Neural crest cell (in vitro differentiated cells): ENCODE results near the gene TOM1. TPM values are rescaled to one million over a fixed set of nuclear protein-coding genes. Genes with fewer than 3 reads are reported as not detected.
A peak's percentile ranks its signal among the peaks of the same experiment; 100 is the strongest.

Source experiments
- DNase-seq: peaks from one replicate; pipeline ENCODE4 v3.0.0; 2021; ENCODE audit warnings: low read depth, mixed read lengths, low spot score
- H3K27ac Mint-ChIP-seq: one replicate; pipeline ENCODE4 v1.8.0; 2021; ENCODE audit warnings: mild to moderate bottlenecking, mixed read lengths; ENCODE audit not compliant: unreplicated experiment
- H3K27me3 Mint-ChIP-seq: 2 replicates; pipeline ENCODE4 v1.8.0; 2021; ENCODE audit warnings: low read depth, mild to moderate bottlenecking, mixed read lengths
- H3K36me3 Mint-ChIP-seq: 2 replicates; pipeline ENCODE4 v1.8.0; 2021; ENCODE audit warnings: low read depth, mild to moderate bottlenecking, mixed read lengths
- H3K4me1 Mint-ChIP-seq: 2 replicates; pipeline ENCODE4 v1.8.0; 2021; ENCODE audit warnings: mixed read lengths
- H3K4me3 Mint-ChIP-seq: one replicate; pipeline ENCODE4 v1.8.0; 2021; ENCODE audit warnings: mild to moderate bottlenecking, mixed read lengths
- H3K9me3 Mint-ChIP-seq: 2 replicates; pipeline ENCODE4 v1.8.0; 2021; ENCODE audit warnings: mixed read lengths
- total RNA-seq: library from RNA; stranded (reverse); gene quantifications from 2 replicates; pipeline ENCODE4 v1.2.1, GENCODE V29; 2021
- TF ChIP-seq, protein P1 (sequence below): fragments of 200-600 bp; sonication (generic); conservative IDR thresholded peaks from 2 replicates; pipeline ENCODE4 v1.5.0; 2021; ENCODE audit warnings: antibody characterized with exemption, mild to moderate bottlenecking

TOM1 gene
- total RNA-seq, 1 donor from 2014 or later, result 24.7 TPM

- Mint-ChIP-seq H3K27ac (no peak overlapping the region), H3K27me3 (no peaks in the 10 kb centered on the region), H3K36me3 (no peaks in the 10 kb centered on the region), H3K4me3 (no peak overlapping the region), H3K9me3 (no peaks in the 10 kb centered on the region), H3K4me1 (no peaks in the 10 kb centered on the region)
- TF ChIP-seq, protein P1, sequence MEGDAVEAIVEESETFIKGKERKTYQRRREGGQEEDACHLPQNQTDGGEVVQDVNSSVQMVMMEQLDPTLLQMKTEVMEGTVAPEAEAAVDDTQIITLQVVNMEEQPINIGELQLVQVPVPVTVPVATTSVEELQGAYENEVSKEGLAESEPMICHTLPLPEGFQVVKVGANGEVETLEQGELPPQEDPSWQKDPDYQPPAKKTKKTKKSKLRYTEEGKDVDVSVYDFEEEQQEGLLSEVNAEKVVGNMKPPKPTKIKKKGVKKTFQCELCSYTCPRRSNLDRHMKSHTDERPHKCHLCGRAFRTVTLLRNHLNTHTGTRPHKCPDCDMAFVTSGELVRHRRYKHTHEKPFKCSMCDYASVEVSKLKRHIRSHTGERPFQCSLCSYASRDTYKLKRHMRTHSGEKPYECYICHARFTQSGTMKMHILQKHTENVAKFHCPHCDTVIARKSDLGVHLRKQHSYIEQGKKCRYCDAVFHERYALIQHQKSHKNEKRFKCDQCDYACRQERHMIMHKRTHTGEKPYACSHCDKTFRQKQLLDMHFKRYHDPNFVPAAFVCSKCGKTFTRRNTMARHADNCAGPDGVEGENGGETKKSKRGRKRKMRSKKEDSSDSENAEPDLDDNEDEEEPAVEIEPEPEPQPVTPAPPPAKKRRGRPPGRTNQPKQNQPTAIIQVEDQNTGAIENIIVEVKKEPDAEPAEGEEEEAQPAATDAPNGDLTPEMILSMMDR, result no peak
- no peak for DNase-seq
Measured at GRCh38 chr22:35327690-35328471, 28.2 kb downstream of the TOM1 start.

DNA sequence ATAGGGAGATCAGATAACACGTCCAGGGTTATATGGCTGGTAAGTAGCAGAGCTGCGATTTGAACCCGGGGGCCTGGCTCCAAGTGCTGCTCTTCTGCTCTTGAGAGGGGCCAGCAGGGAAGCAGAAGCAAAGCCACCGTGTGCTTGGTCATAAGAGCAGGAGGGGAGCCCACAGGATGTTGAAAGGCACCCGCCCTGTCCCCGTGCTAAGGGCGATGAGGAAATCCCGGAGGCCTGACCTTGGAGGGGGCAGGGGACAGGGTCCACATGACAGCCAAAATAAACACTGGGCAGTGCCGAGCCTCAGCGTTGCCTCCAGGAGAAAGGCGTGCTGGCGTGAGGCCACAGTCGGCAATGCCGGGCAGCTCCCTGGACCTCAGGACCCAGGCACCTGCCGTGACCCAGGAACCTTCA is 28.8 kb downstream of the TOM1 start:
- Mint-ChIP-seq H3K36me3 (no peaks in the 10 kb centered on the region), H3K9me3 (no peaks in the 10 kb centered on the region), H3K27me3 (no peaks in the 10 kb centered on the region), H3K27ac (no peak overlapping the region), H3K4me3 (no peak overlapping the region), H3K4me1 (no peaks in the 10 kb centered on the region)
- DNase-seq, result no peak
- TF ChIP-seq, protein P1, result no peak

DNA sequence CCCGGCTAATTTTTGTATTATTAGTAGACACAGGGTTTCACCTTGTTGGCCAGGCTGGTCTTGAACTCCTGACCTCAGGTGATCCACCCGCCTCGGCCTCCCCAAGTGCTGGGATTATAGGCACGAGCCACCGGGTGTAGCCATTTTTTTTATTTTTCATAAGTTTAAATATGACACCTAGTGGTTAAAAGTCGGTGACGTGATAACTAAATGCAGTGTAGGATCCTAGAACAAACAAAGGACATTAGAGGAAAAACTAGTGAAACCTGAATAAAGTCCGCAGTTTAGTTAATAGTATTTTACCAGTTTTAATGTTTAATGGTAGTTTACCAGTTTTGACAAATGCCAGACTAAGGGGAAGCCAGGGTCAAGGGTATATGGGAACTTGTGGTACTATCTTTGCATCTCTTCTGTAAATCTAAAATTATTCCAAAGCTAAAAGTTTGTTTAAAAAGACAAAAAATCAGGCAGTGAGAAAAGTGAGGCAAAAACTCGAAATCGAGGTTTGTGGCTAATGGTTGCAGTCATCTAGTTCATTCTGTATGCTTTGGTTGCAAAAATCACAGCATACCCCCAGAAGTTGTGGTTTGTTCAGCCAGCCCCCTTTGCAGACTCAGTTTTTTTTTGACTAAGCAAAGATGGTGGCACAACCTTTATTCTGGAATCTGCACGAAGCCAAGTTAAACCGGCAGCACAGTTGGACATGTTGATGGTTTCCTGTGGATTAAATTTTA is 29.6 kb downstream of the TOM1 start:
- no peaks in the 10 kb centered on the region for H3K9me3 Mint-ChIP-seq
- H3K27ac Mint-ChIP-seq, result no peak overlapping the region
- H3K36me3 Mint-ChIP-seq, result no peaks in the 10 kb centered on the region
- no peak for DNase-seq
- TF ChIP-seq, protein P1, result peak; percentile 15
- no peaks in the 10 kb centered on the region for H3K27me3 Mint-ChIP-seq
- H3K4me3 Mint-ChIP-seq, result no peak overlapping the region
- H3K4me1 Mint-ChIP-seq, result no peaks in the 10 kb centered on the region

DNA sequence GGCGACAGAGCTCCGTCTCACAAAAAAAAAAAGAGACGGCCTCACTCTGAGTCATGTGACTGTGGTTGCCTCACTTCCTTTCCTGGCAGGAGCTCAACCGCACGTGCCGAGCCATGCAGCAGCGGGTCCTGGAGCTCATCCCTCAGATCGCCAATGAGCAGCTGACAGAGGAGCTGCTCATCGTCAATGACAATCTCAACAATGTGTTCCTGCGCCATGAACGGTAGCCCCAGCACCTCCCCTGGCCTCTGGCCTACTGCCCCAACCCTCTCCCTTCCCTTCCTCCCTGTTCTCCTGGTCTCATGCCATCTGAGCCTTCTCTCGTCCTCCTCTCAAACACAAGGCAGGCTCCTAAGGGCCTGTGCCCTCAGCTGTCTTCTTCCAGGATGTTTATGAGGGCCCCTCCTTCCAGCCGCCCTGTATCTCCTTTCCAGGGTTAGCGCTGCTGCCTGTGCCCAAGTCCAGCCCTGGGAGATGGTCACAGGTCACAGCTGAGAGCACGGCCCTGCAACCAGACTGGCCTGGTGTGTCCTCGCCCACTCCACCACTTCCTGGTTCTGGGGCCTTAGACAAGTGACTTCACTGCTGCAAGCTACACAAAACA is 30.7 kb downstream of the TOM1 start:
- Mint-ChIP-seq H3K27ac (no peak overlapping the region), H3K36me3 (no peaks in the 10 kb centered on the region), H3K9me3 (no peaks in the 10 kb centered on the region), H3K27me3 (no peaks in the 10 kb centered on the region), H3K4me3 (no peak overlapping the region), H3K4me1 (no peaks in the 10 kb centered on the region)
- no peak for DNase-seq
- TF ChIP-seq, protein P1, result no peak

DNA sequence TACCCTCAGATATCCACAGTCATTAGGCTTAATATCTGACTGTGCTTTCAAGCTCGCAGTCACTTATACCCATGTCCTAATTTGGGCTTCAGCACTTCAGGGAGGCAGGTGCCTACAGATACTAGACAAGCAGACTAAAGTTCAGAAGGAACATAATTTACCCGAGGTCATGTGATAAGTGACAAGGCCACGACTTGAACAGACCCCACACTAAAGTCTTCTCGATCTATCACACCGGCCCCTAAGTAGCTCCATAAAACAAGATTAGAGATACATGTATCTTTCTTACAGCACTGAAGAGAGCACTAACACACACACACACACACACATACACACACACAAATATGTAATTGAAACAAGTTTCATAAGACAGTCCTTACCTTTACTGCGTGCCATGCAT is 32.6 kb downstream of the TOM1 start:
- Mint-ChIP-seq H3K4me1 (no peaks in the 10 kb centered on the region), H3K9me3 (no peaks in the 10 kb centered on the region), H3K36me3 (no peaks in the 10 kb centered on the region), H3K27ac (no peak overlapping the region), H3K4me3 (no peak overlapping the region), H3K27me3 (no peaks in the 10 kb centered on the region)
- no peak for DNase-seq
- TF ChIP-seq, protein P1, result no peak
